GM21786 (cell line): Measurements from ENCODE around the gene LAMA1.

Experiments used
- ATAC-seq: cut with Tn5 transposase; IDR thresholded peaks from one replicate; pipeline ENCODE4 v1.9.1; 2021; ENCODE audit not compliant: unreplicated experiment

Gene LAMA1

GRCh38 chr18:6994056-6994770 is 123.4 kb downstream of the LAMA1 start:
- ATAC-seq = no peak

GRCh38 chr18:6992761-6993160 is 124.8 kb downstream of the LAMA1 start:
- ATAC-seq = no peak

- no peak for ATAC-seq
Observed at GRCh38 chr18:6983366-6983765, 134.2 kb downstream of the LAMA1 start.

GRCh38 chr18:6982398-6982797 is 135.2 kb downstream of the LAMA1 start:
- ATAC-seq = no peak

- ATAC-seq = no peak
Observed at GRCh38 chr18:6980363-6980762, 137.2 kb downstream of the LAMA1 start.

GRCh38 chr18:6979954-6980353 is 137.6 kb downstream of the LAMA1 start:
- no peak for ATAC-seq

- ATAC-seq = no peak
Observed at GRCh38 chr18:6976935-6977334, 140.7 kb downstream of the LAMA1 start.

- no peak for ATAC-seq
Observed at GRCh38 chr18:6975084-6975483, 142.5 kb downstream of the LAMA1 start.

- no peak for ATAC-seq
Observed at GRCh38 chr18:6971823-6972478, 145.6 kb downstream of the LAMA1 start.

GRCh38 chr18:6963452-6964097 is 154.0 kb downstream of the LAMA1 start:
- ATAC-seq = no peak

GRCh38 chr18:6962571-6963451 is 154.8 kb downstream of the LAMA1 start:
- ATAC-seq = no peak

GRCh38 chr18:6961331-6961730 is 156.3 kb downstream of the LAMA1 start:
- ATAC-seq = no peak

- ATAC-seq = no peak
Observed at GRCh38 chr18:6960656-6961055, 156.9 kb downstream of the LAMA1 start.

- ATAC-seq = no peak
Observed at GRCh38 chr18:6960124-6960523, 157.5 kb downstream of the LAMA1 start.

GRCh38 chr18:6959110-6959509 is 158.5 kb downstream of the LAMA1 start:
- no peak for ATAC-seq

GRCh38 chr18:6956999-6957398 is 160.6 kb downstream of the LAMA1 start:
- no peak for ATAC-seq

GRCh38 chr18:6956495-6956894 is 161.1 kb downstream of the LAMA1 start:
- ATAC-seq = no peak

GRCh38 chr18:6955304-6955703 is 162.3 kb downstream of the LAMA1 start:
- ATAC-seq = no peak

- no peak for ATAC-seq
Observed at GRCh38 chr18:6954501-6954900, 163.1 kb downstream of the LAMA1 start.

- ATAC-seq = no peak
Observed at GRCh38 chr18:6951336-6952090, 166.1 kb downstream of the LAMA1 start.

- no peak for ATAC-seq
Observed at GRCh38 chr18:6950641-6951040, 167.0 kb downstream of the LAMA1 start.
